ENCODE measurements around the gene MAEA.
"Not testable (repeated sequence)": the region's sequence is repeated elsewhere in the genome, so short reads cannot be mapped to it uniquely, and the experiment has no call there.

Gene MAEA

GRCh38 chr4:1324443-1325175 lies 34.9 kb downstream of the MAEA start:
- DNase-seq = not testable (repeated sequence)

DNA sequence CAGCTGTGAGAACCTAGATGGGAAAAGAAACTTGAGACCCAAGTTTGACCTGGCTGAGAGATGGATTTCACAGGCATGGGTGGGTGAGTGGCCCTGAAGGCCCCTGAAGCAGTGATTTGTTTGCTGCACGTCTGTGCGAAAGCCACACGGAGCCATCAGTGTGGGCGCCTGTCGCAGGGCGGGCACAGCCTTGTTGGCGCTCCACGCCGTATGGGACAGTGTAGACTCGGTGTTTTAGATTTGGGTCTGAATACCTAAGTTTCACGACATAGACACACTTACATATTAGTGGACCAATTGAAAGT lies 35.4 kb downstream of the MAEA start:
- no peak for DNase-seq

GRCh38 chr4:1325681-1326635 lies 36.3 kb downstream of the MAEA start:
- DNase-seq = no peak

GRCh38 chr4:1326751-1327525 lies 37.2 kb downstream of the MAEA start:
- DNase-seq = no peak

DNA sequence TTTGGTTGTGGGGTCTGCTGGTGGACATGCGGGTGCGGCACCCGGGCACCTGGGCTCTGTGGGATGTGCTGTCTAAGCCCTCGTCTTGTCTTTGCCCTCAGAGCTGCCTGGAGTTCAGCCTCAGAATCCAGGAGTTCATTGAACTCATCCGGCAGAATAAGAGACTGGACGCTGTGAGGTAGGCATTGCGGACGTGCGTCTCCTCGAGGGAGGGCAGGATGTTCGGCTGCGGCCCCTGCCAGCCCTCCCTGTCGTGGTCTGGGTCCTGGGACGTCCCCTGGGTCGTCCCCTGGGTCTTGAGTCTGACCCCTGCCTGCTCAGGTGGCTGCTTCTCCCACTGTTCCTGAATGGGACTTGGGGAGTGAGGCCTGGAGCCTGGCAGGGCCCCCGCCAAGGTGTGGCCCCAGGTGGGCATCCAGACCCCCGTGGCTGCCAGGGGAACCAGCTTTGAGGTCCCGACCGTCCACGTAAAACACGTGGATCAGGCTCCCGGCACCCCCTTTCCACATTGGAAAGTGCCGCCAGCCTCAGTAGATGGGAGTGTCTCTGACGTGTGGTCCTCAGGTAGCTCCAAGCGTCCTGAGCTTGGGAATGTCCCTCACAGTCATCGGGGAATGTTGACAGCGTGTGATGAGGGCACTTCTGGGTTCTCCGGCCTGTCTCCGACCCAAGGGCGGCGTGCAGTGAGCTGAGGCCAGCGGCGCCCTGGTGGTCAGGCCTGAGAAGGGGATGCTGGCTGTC lies 38.0 kb downstream of the MAEA start:
- DNase-seq = no peak

GRCh38 chr4:1328267-1329155 lies 38.8 kb downstream of the MAEA start:
- DNase-seq = no peak

DNA sequence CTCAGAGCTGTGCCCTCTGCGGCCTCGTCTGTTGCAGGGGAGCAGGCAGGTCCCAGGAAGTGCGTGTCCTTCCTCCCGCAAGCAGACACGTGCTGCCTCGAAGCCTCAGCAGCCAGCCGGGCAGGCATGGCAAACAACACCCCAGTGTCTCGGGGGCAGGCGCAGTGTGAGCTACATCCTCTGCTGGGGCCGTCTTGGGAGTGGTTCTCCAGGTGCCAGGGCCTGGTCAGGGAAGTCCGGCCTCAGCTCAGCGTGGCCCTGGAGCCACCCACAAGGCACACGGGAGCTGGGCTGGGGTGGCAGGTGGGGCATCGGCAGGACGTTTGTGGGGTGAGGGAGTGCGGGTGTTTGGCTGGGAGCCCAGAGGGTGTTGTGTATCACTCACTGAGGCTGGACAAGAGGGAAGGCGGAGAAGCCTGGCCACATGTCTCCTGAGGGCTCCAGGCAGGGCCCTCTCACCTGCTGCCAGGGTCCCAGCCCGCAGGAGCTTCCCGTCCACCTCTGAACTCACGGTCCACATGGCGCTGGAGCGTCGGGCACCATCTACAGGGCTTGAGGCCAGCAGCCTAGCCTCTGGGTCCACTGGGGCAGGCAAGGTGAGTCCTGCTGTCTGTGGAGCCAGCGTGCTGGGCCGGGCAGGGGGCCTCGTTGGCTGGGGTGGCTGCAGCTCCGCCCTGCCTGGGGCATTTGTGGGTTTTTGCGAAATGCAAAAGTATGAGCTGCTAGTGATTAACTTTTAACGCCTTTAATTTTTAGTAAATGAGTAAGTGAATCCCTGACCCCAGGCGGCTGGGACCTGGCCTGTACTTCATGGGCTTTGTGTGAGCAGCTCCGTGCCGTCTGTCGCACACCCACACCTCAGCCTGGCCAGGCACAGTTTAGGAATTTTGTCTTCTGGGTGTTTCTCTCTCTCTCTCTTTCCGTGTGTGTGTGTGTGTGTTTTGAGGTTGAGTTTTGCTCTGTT lies 40.0 kb downstream of the MAEA start:
- no peak for DNase-seq

GRCh38 chr4:1330761-1331590 lies 41.3 kb downstream of the MAEA start:
- no peak for DNase-seq

GRCh38 chr4:1331591-1332353 lies 42.1 kb downstream of the MAEA start:
- DNase-seq = no peak

GRCh38 chr4:1332686-1333085 lies 43.0 kb downstream of the MAEA start:
- DNase-seq = no peak

- no peak for DNase-seq
These were observed 43.6 kb downstream of the MAEA start for GRCh38 chr4:1333256-1333655.

DNA sequence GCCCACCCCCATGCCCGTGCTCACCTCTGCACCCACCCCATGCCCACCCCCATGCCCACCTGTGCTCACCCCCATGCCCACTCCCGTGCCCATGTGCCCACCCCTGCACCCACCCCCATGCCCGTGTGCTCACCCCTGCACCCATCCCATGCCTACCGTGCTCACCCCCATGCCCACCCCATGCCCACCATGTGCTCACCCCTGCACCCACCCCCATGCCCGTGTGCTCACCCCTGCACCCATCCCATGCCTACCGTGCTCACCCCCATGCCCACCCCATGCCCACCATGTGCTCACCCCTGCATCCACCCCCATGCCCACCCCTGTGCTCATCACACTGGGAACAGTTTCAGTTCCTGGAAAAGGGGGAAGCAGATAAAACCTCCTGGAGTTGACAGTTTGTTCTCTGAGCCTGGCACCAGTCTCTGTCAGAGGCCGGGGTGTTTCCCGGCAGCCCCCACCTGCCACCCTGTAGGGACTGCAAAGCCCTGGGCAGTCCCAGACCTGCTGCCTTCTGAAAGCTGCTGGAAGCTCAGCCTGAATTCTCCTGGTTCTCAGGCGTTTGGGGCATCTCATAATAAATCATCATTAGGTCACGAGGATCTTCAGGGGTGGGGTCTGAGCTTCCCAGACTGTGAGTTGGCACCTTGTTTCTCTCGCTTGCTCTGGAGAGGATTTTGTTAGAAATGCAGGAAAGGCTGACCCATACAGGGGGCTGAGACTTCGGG lies 44.3 kb downstream of the MAEA start:
- not testable (repeated sequence) for DNase-seq

DNA sequence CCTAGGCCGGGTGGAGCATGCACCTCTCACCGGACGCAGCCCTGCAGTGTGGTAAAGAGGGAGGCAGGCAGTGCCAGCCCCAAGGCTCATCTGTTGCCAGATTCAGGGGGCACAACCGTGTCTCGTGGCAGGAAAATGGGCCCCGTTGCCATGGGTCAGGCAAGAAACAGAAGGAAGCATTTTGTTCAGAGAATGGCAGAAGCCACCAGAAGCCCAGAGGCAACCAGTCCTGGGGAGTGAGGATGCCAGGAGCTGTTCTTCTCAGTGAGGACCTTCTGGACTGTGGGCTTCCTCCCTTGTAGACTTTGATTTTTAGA lies 44.8 kb downstream of the MAEA start:
- no peak for DNase-seq

- DNase-seq = not testable (repeated sequence)
These were observed 45.6 kb downstream of the MAEA start for GRCh38 chr4:1335193-1335883.

DNA sequence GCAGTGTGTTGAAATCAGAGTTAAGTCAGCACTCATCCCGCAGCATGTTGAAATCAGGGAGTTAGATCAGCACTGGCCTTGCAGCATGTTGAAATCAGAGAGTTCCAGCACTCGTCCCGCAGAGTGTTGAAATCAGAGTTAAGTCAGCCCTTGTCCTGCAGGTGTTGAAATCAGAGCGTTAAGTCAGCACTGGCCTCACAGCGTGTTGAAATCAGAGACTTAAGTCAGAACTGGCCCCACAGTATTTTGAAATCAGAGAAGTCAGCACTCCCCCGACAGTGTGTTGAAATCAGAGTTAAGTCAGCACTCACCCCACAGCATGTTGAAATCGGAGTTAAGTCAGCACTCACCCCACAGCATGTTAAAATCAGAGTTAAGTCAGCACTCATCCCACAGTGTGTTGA lies 46.4 kb downstream of the MAEA start:
- DNase-seq = no peak

GRCh38 chr4:1337376-1337831 lies 47.7 kb downstream of the MAEA start:
- no peak for DNase-seq
